Esophagus muscularis mucosa (tissue), 3 donors: Measurements from ENCODE around the gene HK3.

Experiments
- CTCF ChIP-seq, 3 experiments: fragments of 200-600 bp in 2 of 3; fragments of 450-650 bp in 1 of 3; sonication (generic) in 2 of 3; IDR thresholded peaks; one replicate each; pipeline ENCODE4 v1.5.1; 2017 to 2019; ENCODE audit warnings: antibody characterized with exemption in 3 of 3, mild to moderate bottlenecking in 2 of 3, moderate library complexity in 1 of 3
- POLR2A ChIP-seq: fragments of 450-650 bp; IDR thresholded peaks from one replicate; pipeline ENCODE4 v1.6.1; 2017; ENCODE audit warnings: antibody characterized with exemption, moderate library complexity, mild to moderate bottlenecking, low read depth

DNA sequence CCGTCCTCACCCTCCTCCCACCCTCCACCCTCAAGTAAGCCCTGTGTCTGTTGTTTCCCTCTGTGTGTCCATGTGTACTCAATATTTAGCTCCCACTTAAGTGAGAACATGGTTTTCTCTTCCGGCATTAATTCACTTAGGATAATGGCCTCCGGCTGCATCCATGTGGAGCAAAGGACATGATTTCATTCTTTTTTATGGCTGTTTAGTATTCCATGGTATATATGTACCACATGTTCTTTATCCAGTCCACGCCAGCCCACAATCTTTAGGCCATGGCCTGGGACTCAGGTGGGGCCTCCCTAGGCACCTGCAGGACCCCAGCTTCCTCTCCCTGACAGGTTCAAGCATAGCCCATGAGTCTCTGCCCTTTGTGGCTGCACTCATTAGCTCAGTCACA lies 65.9 kb downstream of the HK3 start:
- TF ChIP-seq POLR2A (no peak), CTCF (IDR thresholded peaks at IDR 0.05) (no peak)
